ENCODE measurements around the gene LRRC37A2.
"Not testable (repeated sequence)": the region's sequence is repeated elsewhere in the genome, so short reads cannot be mapped to it uniquely, and the experiment has no call there.

The LRRC37A2 gene

DNA sequence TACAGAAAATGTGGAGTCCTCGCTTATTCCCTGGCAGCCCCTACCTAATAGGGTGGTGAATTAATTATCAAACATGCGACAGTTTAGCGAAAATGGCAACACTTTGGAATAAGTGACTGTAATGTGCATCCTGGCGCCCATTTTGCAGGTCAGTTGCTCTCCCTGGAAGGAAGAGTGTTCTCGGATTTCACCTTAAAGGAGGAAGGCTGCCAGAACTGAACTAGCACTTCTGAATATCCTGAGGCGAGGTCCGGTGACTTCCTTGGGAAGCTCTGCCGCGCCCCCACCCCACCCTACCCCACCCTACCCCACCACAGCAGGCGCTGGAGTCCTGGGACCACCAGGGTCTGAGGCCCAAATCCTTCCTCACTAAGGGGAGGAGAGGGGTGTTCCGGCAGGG lies at the start of gene LRRC37A2:
TSS of gene LRRC37A2 (plus strand) at position 301 of the 400 bp plus-strand sequence. CDS start 245 bp downstream, outside the sequence.
- DNase-seq (ENCODE audit: low read depth): not testable (repeated sequence)

DNA sequence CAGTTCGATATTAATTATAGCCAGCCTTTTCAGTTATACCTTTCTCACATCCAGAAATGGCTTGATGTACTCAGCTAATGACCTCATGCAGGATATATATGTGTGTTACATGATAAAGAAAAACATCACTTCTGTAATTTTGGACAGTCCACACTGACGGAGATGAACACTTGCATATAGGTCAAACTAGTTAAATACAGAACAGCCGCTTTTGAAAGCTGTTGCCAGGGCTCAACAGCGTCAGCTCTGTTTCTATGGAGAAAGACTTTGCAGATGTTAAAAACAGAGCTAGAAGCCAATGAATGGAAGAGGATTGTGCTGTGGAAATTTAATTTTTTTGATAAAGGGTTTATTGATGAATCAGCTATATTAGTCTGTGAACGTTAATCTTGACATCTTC lies 44.6 kb upstream of the LRRC37A2 start:
- DNase-seq (ENCODE audit: low read depth): not testable (repeated sequence)

DNA sequence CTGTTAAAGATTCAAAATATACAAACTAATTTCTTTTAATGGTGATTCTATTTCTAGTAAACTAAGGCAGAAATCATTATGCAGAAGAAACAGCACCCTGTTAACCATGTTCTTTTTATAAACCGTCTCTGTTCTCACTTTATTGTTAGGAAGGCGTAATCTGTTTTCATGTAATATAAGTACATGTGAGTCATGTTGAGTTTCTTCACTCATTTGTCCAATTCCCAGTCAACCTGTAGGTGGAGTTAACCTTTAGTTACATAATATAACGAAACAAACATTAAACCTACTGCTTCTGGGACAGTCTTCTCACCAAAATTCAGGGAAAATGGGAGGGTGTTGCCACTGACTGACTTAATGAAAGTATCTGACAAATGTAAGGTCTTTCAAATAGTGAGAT lies 37.8 kb upstream of the LRRC37A2 start:
- DNase-seq (ENCODE audit: low read depth): not testable (repeated sequence)

- not testable (repeated sequence) for DNase-seq (ENCODE audit: low read depth)
These were observed 36.7 kb upstream of the LRRC37A2 start for GRCh38 chr17:46475583-46475982.

GRCh38 chr17:46478823-46479222 lies 33.4 kb upstream of the LRRC37A2 start:
- DNase-seq (ENCODE audit: low read depth): not testable (repeated sequence)

DNA sequence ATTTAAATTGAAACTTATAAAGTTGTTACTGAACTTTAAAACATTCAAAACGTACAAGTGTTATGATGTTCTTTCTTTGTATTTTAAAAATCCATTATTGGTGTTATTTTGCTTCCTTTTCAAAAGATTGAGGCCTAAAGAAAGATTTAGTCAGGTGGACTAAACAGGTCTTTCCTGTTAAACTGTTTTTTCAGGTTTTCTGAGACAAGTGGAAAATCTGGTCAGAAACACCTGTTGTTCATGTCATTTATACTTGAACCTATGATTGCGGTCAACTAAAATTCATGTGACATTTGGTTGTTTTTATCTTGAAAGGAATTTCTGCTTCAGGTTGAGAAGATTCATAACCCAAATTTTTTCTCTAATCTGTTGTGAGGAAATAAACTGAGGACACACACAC lies 31.0 kb upstream of the LRRC37A2 start:
- not testable (repeated sequence) for DNase-seq (ENCODE audit: low read depth)

DNA sequence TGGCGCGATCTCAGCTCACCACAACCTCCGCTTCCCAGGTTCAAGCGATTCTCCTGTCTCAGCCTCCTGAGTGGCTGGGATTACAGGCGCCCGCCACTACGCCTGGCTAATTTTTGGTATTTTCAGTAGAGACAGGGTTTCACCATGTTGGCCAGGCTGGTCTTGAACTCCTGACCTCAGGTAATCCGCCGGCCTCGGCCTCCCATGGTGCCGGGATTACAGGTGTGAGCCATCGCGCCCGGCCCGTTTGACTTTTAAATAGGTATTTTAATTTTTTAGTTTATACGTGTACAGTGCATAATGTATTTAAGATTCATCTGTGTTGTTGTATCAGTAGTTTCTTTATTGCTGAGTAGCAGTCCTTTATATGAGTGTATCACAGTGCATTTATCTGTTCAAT lies 20.2 kb upstream of the LRRC37A2 start:
- not testable (repeated sequence) for DNase-seq (ENCODE audit: low read depth)

GRCh38 chr17:46499437-46500139 lies 12.7 kb upstream of the LRRC37A2 start:
- DNase-seq (ENCODE audit: low read depth): not testable (repeated sequence)

- DNase-seq (ENCODE audit: low read depth): not testable (repeated sequence)
These were observed 6.4 kb upstream of the LRRC37A2 start for GRCh38 chr17:46505896-46506295.

GRCh38 chr17:46534716-46535115 lies 22.4 kb downstream of the LRRC37A2 start:
- DNase-seq (ENCODE audit: low read depth): not testable (repeated sequence)

DNA sequence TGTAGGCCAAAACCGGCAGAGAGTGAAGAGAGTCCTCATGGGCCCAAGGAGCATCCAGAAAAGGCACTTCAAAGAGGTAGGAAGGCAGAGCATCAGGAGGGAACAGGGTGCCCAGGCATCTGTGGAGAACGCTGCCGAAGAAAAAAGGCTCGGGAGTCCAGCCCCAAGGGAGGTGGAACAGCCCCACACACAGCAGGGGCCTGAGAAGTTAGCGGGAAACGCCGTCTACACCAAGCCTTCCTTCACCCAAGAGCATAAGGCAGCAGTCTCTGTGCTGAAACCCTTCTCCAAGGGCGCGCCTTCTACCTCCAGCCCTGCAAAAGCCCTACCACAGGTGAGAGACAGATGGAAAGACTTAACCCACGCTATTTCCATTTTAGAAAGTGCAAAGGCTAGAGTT lies 36.3 kb downstream of the LRRC37A2 start:
- not testable (repeated sequence) for DNase-seq (ENCODE audit: low read depth)

GRCh38 chr17:46559155-46559554 lies 46.9 kb downstream of the LRRC37A2 start:
- DNase-seq (ENCODE audit: low read depth): not testable (repeated sequence)

- DNase-seq (ENCODE audit: low read depth): not testable (repeated sequence)
These were observed 47.8 kb downstream of the LRRC37A2 start for GRCh38 chr17:46560048-46560447.

DNA sequence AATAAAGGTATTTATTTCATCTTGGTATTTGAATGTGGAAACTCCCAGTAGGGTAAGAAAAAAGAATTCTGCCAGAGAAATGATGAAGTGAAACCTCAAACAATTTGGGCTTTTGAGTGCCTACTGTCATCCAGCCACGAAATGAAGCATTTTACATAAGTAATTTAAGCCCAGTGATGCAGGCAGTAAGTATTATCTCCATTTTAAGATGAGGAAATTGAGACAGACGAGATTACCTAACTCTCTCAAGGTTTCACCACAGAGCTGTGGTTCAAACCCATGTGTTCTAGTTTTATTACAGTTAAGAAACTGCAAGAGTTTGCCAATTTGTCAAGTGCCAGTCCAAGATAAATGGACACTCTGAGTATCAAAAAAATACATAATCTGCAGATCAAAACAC lies 54.0 kb downstream of the LRRC37A2 start:
- DNase-seq (ENCODE audit: low read depth): not testable (repeated sequence)

GRCh38 chr17:46566980-46567379 lies 54.7 kb downstream of the LRRC37A2 start:
- DNase-seq (ENCODE audit: low read depth): not testable (repeated sequence)

DNA sequence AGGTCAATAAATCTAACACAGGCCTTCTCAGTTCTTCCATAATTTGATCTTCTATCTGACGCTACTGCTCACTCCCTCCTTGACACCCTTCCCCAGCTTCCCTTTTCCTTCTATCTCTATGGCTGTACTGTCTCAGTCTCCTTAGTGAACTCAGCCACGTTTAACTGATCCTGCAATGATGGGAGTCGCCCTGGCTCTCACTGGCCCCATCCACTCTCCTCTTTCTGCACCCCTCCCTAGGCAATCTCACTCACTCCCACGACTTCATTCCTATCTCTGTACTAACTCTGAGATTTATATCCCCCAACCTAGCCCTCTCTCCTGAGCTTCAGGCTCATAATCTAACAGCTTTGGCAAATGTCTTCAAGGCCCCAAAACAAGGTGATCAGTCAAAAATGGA lies 59.5 kb downstream of the LRRC37A2 start:
- DNase-seq (ENCODE audit: low read depth): not testable (repeated sequence)

DNA sequence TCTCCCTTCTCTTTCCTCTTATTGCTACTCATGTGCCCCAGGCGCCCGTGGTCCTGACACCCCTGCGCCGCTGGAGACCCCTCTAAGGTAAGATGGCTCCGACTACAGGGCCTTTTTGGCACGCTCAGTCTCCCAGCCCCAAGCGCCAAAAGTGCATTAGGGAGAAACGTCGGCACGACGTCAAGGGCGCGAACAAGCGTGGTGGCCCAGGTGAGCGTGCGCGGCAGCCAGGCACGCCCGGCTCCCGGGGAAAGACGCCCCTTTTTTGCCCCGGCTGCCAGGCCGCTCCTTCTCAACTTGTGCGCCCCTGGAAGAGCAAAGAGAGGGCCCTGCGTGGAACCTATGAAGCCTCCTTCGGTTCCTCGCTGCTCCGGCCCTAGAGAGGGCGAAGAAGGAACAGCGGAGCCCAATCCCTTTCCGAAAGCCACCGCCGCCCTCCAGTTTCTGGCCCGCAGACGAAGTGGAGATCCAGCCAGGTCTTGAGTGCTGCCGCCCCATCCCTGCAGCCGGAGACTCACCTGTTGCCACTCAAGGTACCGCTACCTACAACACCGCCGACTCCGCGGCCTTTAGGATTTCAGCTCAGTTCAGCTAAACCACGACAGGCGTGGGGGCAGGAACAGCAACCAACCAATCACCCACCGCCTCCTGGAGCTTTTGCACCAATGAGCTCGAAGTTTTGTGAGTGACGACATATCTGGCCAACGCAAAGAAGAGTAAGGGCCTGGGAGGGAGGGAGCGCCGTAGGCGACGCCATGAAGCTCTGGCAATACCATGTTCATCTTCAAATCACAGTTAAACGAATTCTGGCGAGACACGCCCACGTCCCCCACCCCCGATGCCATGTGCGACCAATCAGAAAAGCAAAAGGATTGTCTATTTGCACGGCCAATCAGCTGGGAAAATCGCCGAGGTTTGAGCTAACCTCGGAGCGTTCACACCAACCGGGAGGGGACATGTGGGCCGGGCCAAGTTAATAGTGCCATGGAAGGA lies 67.1 kb downstream of the LRRC37A2 start, which contains the start of gene ARL17A:
TSS of gene ARL17A (minus strand) at position 609 of the 993 bp plus-strand sequence. CDS start 3,369 bp downstream, outside the sequence.
- peak; percentile 49 for DNase-seq (ENCODE audit: low read depth)

DNA sequence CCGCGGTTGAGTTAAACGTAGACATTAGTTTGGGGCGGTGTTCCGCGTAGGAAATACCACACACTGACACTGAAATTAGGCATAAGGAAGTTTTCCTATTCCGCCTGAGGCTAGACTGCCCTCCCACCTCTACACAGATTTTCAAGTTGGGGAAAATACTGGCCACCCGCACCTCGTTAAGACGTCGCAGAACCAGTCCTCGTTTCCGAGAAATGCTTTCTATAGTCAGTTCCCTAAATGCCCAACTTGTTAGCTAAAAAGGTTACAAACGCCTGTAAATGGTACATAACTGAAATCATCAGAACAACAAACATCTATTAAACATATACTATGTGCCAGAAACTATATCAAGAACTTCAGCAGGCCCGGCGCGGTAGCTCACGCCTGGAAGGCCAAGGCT lies 67.8 kb downstream of the LRRC37A2 start:
- DNase-seq (ENCODE audit: low read depth): not testable (repeated sequence)

GRCh38 chr17:46585444-46585843 lies 73.2 kb downstream of the LRRC37A2 start:
- DNase-seq (ENCODE audit: low read depth): not testable (repeated sequence)

DNA sequence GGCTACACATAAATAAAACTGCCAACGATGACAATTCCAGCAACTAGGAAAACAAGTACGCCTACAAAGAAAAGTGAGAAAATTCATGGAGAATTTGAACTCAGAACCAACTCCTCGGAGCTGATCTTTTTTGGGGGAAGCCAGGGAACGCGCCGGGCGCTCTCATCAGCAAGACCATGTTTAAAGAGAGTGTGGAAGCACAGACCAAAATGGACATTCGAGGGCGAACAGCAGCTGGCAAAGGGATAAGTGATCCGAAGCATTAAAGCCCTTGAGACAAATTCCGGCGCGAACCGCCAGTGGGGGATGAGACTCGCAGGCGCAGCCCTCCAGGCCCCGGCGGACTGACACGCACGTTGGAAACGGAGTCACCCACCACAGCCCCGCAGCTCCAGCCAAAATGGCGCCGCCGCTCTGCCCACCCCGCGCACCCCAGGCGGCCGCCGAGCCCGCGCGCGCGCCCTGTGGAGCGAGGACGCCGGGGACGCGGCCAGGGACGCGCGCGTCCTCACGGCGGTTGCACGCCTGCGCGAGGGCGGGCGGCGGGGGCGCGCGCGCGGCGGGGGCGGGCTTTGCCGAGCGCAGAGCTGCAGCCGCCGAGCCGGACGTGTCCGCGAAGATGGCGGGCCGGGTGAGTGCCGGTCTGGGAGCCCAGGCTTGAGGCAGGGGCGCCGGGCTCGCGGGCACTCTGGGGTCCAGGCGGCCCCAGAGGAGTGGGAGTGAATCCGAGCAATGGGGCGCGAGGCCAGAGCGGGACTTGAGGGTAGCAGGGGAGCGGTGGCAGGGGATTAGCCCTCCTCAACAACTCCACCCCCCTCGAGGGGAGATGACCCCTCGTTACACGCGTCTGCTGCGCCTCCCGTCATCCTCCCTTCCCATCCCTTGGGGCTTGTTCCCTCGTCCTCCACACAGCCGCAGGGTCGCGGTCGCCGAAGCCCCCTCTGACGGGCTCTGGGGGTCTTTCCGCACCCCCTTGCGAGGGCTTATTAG lies 78.2 kb downstream of the LRRC37A2 start, which contains the start of gene NSF:
TSS of gene NSF (plus strand) at position 513 of the 990 bp plus-strand sequence. CDS start at position 620, 107 bp downstream.
- not testable (repeated sequence) for DNase-seq (ENCODE audit: low read depth)

- DNase-seq (ENCODE audit: low read depth): not testable (repeated sequence)
These were observed 79.1 kb downstream of the LRRC37A2 start for GRCh38 chr17:46591332-46591731.
